ENCODE data around the gene GSTCD. TPM values are rescaled to one million over a fixed set of nuclear protein-coding genes. Genes with fewer than 3 reads are reported as not detected.

Gene GSTCD
- total and polyA plus RNA-seq, 9 of the 15 experiments (the other 6 are each of a cell fraction or from before 2014, with no cell fraction given): 4.5 to 36.3 (median 16.0) TPM

DNA sequence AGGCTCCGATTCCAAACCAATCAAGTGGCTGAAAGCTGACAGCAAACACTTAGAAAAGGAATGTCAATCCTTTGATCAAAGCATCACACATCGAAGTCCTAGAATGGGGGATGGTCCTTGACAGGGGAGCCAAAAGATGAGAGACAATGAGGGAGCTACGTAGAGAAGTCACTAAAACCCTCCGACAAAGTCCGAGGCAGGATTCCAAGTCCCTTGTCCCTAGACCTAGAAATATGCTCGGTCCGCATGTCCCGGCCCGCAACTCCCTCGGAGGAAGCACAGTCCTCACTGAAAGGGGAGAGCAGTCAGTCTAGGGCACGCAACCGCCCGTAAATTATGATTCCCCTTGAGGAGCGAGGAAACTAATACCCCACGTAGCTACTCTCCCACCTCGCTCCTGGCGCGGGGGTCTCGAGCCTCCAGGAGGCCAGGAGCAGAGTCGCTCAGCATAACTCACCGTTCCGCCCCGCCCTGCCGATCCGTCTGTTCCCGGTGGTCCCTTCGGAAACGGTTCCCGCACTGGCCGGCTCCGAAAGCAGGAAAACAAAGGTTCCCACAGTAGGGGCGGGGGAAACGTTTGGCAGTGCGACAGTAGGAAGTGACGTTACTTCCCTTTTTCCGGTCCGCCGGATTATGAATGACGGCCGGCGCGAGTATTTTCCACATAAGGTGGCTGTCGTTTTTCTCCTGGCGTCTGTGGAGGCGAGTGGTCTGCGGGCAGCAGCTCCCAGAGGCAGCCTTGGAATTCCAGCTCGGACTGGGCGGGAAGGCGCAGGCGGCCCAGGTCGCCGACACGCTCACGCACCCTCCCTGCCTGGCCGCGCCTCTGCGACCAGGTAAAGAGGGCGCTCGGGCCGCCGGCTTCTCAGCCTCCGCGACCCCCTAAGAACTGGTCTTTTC is at the start of gene GSTCD, which contains the start of gene INTS12 (continued):
- no peak for TF ChIP-seq CEBPG (CRISPR knock-in tag; IDR thresholded peaks at IDR 0.05)
- no peak for TF ChIP-seq CEBPG (tag; conservative IDR thresholded peaks at IDR 0.05 in 1 of 2, IDR thresholded peaks at IDR 0.05 in 1 of 2)
- TF ChIP-seq MCM3 (IDR thresholded peaks at IDR 0.05): no peak
- TF ChIP-seq, protein P1, sequence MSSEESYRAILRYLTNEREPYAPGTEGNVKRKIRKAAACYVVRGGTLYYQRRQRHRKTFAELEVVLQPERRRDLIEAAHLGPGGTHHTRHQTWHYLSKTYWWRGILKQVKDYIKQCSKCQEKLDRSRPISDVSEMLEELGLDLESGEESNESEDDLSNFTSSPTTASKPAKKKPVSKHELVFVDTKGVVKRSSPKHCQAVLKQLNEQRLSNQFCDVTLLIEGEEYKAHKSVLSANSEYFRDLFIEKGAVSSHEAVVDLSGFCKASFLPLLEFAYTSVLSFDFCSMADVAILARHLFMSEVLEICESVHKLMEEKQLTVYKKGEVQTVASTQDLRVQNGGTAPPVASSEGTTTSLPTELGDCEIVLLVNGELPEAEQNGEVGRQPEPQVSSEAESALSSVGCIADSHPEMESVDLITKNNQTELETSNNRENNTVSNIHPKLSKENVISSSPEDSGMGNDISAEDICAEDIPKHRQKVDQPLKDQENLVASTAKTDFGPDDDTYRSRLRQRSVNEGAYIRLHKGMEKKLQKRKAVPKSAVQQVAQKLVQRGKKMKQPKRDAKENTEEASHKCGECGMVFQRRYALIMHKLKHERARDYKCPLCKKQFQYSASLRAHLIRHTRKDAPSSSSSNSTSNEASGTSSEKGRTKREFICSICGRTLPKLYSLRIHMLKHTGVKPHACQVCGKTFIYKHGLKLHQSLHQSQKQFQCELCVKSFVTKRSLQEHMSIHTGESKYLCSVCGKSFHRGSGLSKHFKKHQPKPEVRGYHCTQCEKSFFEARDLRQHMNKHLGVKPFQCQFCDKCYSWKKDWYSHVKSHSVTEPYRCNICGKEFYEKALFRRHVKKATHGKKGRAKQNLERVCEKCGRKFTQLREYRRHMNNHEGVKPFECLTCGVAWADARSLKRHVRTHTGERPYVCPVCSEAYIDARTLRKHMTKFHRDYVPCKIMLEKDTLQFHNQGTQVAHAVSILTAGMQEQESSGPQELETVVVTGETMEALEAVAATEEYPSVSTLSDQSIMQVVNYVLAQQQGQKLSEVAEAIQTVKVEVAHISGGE (CRISPR knock-in tag; IDR thresholded peaks at IDR 0.05): peak; percentile 99 to 100 (median 100)
- TF ChIP-seq ZNF785 (CRISPR knock-in tag; IDR thresholded peaks at IDR 0.05): no peak
- TF ChIP-seq PHB2 (IDR thresholded peaks at IDR 0.05; ENCODE audit: low read depth): no peak
- no peak for TF ChIP-seq HNRNPK (IDR thresholded peaks at IDR 0.05; ENCODE audit: low read depth, low read length, poor library complexity, severe bottlenecking)
- TF ChIP-seq, protein P2, sequence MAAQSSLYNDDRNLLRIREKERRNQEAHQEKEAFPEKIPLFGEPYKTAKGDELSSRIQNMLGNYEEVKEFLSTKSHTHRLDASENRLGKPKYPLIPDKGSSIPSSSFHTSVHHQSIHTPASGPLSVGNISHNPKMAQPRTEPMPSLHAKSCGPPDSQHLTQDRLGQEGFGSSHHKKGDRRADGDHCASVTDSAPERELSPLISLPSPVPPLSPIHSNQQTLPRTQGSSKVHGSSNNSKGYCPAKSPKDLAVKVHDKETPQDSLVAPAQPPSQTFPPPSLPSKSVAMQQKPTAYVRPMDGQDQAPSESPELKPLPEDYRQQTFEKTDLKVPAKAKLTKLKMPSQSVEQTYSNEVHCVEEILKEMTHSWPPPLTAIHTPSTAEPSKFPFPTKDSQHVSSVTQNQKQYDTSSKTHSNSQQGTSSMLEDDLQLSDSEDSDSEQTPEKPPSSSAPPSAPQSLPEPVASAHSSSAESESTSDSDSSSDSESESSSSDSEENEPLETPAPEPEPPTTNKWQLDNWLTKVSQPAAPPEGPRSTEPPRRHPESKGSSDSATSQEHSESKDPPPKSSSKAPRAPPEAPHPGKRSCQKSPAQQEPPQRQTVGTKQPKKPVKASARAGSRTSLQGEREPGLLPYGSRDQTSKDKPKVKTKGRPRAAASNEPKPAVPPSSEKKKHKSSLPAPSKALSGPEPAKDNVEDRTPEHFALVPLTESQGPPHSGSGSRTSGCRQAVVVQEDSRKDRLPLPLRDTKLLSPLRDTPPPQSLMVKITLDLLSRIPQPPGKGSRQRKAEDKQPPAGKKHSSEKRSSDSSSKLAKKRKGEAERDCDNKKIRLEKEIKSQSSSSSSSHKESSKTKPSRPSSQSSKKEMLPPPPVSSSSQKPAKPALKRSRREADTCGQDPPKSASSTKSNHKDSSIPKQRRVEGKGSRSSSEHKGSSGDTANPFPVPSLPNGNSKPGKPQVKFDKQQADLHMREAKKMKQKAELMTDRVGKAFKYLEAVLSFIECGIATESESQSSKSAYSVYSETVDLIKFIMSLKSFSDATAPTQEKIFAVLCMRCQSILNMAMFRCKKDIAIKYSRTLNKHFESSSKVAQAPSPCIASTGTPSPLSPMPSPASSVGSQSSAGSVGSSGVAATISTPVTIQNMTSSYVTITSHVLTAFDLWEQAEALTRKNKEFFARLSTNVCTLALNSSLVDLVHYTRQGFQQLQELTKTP (IDR thresholded peaks at IDR 0.05; ENCODE audit: low read depth in 1 of 2, partially characterized antibody in 2 of 2): peak in 1 of 2 experiments; percentile 45
- no peak for TF ChIP-seq PURB (CRISPR knock-in tag; IDR thresholded peaks at IDR 0.05; ENCODE audit: low read depth)
- TF ChIP-seq, protein P3, sequence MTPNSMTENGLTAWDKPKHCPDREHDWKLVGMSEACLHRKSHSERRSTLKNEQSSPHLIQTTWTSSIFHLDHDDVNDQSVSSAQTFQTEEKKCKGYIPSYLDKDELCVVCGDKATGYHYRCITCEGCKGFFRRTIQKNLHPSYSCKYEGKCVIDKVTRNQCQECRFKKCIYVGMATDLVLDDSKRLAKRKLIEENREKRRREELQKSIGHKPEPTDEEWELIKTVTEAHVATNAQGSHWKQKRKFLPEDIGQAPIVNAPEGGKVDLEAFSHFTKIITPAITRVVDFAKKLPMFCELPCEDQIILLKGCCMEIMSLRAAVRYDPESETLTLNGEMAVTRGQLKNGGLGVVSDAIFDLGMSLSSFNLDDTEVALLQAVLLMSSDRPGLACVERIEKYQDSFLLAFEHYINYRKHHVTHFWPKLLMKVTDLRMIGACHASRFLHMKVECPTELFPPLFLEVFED (CRISPR knock-in tag; conservative IDR thresholded peaks at IDR 0.05): peak; percentile 47; the same call in 1 of the 2 replicates
- no peak for TF ChIP-seq EZH2 (IDR thresholded peaks at IDR 0.05; ENCODE audit: borderline replicate concordance, low read depth, low read length)
- TF ChIP-seq BRCA1 (IDR thresholded peaks at IDR 0.05): no peak
- no peak for TF ChIP-seq BRCA1 (CRISPR knock-in tag; IDR thresholded peaks at IDR 0.05)
